ENCODE results near the gene PLXNB1.

DNA sequence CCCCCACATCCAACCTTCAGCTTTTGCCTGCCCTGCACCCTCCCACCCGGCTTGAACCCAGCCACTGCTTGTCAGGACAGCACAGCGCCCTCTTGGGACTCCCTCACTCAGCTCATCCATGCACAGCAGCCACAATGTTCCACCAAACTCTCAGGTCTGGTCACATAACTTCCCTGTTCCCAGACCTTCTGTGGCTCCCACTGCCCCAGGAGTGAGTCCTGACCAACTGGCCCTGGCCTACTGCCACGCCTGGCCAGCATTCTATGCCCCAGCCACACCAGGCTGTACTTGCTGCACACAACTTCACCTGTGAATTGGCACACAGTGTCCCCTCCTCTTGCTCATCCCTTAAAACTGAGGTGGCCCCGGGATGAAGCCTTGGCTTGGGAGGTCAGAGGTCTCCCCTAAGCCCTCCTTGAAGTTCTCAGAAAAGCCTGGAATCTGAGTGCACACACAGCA lies 21.0 kb downstream of the PLXNB1 start:
- TF ChIP-seq, protein P1, sequence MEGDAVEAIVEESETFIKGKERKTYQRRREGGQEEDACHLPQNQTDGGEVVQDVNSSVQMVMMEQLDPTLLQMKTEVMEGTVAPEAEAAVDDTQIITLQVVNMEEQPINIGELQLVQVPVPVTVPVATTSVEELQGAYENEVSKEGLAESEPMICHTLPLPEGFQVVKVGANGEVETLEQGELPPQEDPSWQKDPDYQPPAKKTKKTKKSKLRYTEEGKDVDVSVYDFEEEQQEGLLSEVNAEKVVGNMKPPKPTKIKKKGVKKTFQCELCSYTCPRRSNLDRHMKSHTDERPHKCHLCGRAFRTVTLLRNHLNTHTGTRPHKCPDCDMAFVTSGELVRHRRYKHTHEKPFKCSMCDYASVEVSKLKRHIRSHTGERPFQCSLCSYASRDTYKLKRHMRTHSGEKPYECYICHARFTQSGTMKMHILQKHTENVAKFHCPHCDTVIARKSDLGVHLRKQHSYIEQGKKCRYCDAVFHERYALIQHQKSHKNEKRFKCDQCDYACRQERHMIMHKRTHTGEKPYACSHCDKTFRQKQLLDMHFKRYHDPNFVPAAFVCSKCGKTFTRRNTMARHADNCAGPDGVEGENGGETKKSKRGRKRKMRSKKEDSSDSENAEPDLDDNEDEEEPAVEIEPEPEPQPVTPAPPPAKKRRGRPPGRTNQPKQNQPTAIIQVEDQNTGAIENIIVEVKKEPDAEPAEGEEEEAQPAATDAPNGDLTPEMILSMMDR (conservative IDR thresholded peaks at IDR 0.05): no peak
- TF ChIP-seq ZFX (IDR thresholded peaks at IDR 0.05): no peak

All from C4-2B (cell line).